ENCODE measurements around the gene UGT1A6.

The UGT1A6 gene

DNA sequence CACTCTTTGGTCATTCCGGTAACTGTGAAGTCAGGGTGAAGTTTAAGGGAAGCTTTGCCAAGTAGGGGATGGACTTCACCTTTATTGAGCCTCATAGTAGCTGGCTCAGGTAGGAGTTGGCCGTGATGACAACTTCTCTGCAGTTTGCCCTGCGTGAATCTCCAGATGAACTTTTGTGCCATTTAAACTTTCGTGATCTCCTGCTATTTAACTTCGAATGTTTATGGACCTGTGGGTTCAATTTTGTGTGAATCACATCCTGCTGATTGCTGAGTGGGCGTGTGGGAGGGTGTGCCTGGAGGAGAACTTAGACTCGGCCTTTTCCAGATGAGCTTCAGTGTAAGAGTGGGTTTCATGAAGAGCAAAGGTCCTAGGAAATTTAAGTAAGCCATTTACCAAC lies 71.6 kb downstream of the UGT1A6 start:
- DNase-seq: no peak

DNA sequence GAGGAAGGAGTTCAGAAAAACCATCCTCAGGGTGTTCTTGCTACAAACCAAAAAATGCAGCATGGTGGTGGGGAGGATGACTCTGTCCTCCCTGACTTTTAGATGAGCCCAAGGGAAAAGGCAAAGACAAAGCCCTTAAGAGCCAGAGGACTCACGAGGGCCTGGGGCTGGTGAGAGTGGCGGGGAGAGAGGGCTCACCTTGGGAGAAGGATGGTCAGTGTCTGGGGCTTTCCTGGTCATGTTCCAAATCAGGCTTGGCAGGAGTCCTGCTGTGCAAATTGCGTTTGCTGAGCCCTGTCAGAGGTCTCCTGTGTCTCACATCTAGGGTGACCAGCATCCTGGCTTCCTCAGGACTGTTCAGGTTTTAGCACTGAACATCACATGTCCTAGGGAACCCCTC lies 72.1 kb downstream of the UGT1A6 start:
- DNase-seq: no peak

DNA sequence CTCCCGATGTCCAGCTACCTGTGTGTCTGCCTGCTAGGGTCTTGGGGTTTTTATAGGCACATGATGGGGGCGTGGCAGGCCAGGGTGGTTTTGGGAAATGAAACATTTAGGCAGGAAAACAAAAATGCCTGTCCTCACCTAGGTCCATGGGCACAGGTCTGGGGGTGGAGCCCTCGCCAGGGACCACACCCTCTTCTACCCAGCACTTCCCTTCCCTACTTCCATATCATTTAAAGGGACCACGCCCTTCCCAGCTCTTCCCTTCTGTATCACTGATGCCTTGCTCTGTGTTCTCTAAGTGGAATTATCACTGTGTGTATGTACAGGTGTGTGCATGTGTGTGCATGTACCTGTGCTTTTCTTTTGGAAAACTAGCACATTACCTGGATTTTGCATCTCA lies 73.7 kb downstream of the UGT1A6 start:
- DNase-seq: no peak

DNA sequence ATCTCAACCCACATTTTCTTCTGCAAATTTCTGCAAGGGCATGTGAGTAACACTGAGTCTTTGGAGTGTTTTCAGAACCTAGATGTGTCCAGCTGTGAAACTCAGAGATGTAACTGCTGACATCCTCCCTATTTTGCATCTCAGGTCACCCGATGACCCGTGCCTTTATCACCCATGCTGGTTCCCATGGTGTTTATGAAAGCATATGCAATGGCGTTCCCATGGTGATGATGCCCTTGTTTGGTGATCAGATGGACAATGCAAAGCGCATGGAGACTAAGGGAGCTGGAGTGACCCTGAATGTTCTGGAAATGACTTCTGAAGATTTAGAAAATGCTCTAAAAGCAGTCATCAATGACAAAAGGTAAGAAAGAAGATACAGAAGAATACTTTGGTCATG lies 75.4 kb downstream of the UGT1A6 start:
- no peak for DNase-seq

DNA sequence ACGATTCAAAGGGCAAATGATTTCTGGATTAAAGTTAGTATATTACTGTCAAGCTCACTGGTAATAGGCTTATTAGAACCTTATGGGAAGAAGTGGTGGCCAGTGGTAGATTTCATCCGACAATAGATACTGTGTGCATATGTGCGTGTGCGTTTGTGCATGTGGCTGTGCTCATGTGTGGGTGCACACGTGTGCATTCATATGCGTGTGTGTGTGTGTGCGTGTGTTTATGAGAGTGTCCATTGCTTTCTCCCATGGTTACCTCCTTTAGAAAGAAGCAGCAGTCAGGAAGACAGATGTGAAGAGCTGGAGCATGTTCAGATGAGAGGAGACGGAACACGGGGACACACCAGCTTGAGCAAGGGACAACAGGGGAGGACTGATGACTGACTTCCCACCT lies 76.6 kb downstream of the UGT1A6 start:
- no peak for DNase-seq

DNA sequence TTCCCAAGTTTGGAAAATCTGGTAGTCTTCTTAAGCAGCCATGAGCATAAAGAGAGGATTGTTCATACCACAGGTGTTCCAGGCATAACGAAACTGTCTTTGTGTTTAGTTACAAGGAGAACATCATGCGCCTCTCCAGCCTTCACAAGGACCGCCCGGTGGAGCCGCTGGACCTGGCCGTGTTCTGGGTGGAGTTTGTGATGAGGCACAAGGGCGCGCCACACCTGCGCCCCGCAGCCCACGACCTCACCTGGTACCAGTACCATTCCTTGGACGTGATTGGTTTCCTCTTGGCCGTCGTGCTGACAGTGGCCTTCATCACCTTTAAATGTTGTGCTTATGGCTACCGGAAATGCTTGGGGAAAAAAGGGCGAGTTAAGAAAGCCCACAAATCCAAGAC lies 79.5 kb downstream of the UGT1A6 start:
- DNase-seq: no peak

DNA sequence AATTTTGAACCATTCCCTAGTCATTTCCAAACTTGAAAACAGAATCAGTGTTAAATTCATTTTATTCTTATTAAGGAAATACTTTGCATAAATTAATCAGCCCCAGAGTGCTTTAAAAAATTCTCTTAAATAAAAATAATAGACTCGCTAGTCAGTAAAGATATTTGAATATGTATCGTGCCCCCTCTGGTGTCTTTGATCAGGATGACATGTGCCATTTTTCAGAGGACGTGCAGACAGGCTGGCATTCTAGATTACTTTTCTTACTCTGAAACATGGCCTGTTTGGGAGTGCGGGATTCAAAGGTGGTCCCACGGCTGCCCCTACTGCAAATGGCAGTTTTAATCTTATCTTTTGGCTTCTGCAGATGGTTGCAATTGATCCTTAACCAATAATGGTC lies 79.9 kb downstream of the UGT1A6 start:
- DNase-seq: no peak

DNA sequence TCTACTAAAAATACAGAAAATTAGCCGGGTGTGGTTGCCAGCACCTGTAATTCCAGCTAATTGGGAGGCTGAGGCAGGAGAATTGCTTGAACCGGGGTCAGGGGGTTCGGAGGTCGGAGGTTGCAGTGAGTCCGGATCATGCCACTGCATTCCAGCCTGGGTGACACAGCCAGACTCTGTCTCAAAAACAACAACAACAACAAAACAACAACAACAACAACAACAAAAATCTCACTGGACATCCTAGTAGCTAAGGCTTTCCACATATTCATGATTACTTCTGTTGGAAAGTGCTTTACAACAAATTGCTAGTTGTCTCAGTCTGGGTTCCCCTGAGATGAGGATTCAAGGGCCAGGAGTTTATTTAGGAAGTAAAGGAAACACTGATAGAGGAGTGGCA lies 81.2 kb downstream of the UGT1A6 start:
- DNase-seq: no peak

DNA sequence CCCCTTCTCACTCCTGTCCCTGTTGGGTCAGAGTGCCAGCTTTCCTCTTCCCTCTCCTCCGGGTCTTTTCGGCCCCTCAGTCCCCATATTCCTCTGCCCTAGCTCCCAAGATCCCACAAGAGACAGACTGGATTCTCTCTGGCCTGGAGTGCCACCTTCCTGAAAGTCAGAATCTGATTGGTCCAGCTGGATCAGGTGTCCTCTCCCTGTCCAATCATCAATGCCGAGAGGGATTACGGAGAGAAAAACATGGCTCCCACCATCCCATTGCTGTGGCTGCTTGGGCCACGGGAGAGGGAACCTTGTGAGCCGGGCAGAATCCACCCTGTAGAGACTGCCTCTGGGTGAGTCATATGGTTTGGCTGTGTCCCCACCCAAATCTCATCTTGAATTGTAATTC lies 82.7 kb downstream of the UGT1A6 start:
- DNase-seq: no peak

DNA sequence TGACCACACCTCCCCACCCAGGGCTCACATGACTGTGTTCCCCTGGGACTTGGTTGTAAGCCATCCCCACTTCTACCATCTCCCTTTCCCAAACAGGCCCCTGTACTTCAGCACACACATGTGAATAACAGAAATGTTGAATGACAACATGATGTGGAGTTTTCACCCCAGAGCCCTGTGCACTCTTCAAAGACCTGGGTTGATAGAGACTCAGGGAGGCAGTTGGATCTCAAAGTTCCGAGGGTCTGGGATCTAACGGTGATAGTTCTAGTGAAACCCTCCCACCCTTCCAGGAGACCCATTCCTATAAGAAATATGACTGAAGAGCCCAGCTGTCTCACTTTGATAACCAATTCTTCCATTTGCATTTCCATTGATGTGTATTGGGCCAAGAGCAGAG lies 85.3 kb downstream of the UGT1A6 start, which contains the start of gene MROH2A:
Gene MROH2A (plus strand): TSS at position 301 of the 400 bp plus-strand sequence. CDS start 1,029 bp downstream, outside the sequence.
- DNase-seq: no peak

DNA sequence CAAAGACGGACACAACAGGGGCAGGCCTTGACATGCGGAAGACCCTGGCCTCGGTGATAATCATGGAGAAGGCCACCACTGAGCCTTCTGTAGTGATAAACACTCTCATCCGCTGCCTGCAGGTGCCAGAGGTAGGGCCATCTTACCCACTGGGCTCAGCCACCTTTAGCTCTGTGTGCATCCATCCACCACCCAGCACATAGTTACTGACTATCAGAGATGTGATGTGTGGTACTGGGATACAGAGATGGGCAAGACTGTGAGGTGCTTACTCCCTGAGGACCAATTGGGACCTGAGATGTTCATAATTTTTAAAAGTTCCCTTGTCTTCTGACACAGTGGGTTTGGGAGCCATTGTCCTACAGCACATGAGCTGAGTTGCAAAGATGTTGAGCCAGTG lies 87.0 kb downstream of the UGT1A6 start:
- DNase-seq: no peak

DNA sequence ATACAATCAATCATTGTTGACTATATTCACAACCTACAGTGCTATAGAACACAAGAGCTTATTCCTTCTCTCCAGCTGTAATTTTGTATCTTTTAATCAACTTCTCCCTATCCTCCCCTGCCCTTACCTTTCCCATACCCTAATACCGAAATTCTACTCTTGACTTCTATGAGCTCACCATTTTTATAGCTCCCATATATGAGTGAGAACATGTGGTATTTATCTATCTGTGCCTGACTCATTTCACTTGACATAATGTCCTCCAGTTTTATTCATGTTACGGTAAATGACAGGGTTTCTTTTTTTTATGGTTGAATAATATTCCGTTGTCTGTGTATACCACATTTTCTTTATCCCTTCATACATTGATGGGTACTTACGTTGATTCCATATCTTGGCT lies 88.1 kb downstream of the UGT1A6 start:
- DNase-seq: no peak

DNA sequence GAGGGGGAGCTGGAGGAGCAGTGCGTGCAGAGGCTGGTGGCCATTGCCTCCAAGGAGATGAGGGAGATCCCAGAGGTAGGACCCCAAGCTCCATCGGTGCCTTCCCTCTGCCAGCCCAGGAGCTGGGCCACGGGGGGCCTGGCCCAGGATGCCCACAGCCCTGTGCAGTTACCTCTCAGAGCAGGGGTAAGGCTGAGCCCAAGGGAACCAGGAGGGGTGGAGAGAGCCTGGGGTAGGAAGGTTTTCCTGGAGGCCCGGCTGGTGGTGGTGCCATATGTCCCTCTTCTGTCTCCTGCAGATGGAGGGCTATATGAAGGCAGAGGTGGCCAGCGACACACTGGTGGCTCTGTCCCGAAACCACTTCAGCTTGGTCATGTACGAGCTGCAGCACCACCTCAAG lies 96.9 kb downstream of the UGT1A6 start:
- no peak for DNase-seq

DNA sequence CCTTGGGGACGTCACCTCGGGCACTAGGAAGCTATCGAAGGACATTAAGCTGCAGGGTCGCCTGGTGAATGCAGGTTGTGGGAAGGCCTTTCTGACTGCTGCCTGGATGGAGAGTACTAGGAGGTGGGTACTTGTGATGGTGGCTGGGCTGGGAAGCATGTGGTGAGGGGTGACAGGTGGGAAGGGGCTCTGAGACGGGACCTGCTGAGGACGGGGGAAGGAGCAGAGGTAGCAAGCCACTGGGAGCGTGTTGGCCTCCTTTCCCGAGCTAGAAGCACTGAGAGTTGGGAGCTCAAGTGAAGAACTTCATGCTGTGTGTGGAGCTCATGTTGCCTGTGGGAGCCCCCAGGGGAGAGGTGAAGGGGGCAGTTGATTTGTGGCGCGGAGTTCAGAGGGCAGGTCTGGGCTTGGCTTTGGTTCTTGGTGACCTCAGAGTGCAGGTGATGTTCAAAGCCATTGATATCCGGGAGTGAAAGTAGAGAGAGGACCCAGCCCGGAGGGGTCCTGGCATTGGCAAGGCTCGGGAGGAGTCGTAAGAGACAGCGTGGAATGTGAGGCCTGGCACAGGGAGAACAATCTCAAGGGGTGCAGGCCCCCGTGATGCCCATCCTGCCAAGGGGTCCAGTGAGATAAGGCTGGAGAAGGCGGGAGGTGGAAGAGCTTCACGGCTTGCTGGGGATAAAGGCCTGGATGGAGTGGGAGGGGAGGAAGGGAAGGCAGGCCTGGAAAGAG lies 98.6 kb downstream of the UGT1A6 start:
- no peak for DNase-seq

DNA sequence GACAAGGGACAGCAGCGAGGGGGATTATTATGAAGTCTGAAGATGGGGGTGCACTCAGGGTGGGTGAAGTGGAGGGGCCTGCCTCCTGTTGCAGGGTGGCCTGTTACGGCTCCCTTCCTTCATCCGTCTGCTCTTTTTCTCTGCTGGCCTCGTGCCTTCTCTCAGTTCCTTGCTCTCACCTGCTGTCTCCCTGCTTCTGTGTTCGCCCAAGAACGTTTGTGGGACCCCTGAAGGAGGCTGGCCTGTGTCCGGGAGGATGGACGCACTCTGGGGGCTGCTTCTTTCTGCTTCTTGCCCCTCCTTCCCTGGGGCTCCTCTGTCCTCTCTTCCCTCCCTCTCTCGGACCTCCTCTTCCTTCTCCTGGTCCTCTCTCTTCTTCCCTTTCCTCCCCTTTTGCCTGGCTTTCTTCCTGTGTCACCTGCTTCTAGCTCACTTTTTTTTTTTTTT lies 99.2 kb downstream of the UGT1A6 start:
- DNase-seq: no peak

DNA sequence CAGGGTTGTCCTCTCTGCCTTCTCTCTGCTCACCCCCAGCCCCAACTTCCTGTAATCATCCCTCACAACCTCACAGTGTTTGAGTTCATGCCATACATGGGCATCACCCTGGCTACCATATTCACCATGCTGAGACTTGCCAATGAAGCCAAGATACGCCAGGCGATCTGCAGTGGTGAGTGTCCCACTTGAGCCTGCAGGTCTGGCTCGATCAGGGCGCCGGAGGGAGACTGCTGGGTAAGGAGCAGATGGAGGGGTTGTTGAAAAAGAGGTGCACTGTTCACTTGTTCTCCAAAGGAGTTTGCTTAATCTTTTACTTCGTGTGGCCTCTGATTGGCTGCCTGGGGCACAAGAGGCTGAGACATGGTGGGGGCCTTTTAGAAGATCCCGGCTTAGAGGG lies 100.0 kb downstream of the UGT1A6 start:
- no peak for DNase-seq

DNA sequence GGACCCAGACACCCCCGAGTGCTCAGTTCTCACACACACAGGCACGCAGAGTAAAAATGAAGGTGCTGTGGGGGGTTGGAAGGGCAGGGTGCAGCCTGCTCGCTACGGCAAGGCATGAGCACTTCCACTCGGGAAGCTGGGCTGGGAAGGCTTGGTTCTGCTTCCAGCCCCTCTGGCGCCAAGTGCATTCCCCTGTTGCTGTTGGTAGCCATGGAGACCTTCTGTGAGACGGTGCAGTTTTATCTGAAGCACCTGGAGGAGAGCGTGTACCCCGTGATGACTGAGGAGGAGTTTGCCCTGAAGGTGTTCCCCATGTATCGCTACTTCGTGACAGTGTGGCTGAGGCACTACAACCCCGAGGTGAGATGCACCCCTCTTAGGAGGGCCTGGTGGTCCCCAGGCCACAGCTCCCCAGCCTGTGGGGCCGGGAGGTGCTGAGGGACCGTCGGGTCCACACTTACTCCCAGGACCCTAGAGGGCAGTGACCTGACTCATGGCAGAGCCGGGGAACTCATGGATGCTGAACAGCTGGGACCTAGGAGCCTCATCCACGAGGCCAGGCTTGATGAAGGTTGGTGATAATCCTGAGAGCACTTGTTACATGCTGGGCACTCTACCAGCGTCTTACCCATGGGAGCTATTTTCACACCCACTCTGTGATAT lies 100.9 kb downstream of the UGT1A6 start:
- no peak for DNase-seq

DNA sequence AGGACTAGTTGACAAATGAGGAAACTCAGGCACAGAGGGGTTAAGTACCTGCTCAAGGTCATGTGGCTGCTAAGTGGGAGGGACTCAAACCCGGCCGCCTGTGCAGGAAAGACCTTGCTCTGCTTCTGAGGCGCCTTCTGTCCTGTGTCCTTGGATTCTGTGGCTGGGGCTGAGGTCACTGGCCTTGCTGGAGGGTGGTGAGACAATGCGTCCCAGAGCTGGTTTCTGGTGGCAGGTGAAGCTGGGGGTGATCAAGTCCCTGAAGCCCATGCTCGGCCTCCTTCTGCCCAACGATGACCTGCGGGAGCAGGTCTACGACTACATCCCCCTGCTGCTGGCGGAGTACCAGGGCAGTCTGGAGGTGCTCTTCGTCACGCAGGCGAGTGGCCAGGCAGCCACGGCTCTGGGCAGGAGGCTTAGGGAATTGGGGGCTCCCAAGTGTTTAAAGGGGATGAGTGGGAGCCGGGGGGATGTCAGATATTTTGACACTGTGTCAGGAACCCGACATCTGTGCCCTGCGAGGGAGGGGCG lies 101.5 kb downstream of the UGT1A6 start:
- no peak for DNase-seq

DNA sequence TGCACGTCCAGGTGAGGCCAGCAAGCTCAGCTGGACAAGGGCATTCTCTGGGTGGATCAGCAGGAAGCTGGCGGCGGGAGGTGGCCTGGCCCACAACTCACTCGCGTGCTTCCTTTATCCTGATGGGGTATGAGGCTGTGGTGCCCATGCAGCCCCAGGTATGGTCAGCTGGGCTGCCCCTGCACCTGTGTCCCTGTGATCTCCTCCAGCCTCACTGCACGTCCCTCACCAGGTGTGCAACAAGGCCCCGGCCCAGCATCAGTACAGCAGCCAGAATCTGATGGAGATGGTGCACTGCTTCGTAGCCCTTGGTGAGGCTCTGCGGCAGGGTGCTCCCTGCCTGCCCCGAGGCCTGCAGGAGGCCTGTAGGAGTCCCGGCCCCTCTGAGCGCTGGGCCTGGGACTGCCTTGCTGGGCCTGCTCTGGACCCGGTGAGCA lies 103.1 kb downstream of the UGT1A6 start:
- no peak for DNase-seq

DNA sequence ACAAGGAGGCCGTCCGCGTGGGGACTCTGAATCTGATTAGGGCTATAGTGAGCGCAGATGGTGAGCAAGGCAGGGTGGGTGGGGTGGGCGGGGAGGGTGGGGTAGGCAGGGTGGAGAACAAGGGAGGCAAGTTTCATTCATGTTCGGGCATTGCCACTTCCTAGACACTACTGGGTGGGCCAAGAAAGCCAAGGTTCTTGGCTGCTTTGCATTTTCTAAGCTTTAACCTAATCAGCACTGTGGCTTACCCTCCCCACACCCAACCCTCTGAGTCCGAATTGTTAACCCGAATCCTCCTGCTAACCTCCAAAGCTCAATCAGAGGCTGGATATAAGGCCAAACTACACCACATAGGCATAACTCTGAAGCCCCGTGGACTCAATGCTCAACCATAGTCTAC lies 103.6 kb downstream of the UGT1A6 start:
- DNase-seq: peak in 1 of 58 donors; percentile 8

DNA sequence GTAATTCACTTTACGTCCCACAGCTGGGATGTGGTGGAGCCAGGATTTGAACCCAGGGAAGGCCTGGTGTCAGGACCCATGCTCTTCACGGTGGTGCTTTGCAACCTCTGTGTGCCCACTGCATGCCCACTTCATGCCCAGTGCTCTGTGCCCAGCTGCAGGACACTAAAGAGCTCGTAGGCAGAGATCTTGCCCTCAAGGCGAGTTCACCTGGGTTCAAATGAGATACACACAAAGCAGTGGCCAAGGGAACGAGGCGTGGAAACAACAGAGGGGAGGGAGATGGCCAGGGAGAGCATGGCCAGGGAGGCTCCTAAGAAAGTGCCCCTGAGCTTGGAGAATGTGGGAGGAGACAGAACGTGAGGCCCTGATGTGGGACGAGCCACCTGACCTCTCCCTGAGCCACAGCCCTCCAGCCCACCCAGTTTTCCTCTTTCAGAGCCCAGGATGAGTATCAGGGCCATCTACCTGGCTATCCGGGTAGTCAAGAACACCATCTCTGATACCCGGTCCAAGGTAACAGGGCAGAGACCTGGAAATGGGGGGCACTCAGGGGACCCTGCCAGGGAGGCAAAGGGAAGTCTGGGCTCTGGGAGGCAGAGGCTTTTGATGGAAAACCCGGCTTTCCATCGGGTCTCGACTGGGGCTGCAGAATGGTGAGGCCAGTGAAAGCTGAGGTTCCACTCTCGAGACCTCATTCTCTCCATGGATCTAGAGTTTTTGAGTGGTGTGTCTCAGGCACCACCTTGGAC lies 105.8 kb downstream of the UGT1A6 start:
- DNase-seq: no peak

DNA sequence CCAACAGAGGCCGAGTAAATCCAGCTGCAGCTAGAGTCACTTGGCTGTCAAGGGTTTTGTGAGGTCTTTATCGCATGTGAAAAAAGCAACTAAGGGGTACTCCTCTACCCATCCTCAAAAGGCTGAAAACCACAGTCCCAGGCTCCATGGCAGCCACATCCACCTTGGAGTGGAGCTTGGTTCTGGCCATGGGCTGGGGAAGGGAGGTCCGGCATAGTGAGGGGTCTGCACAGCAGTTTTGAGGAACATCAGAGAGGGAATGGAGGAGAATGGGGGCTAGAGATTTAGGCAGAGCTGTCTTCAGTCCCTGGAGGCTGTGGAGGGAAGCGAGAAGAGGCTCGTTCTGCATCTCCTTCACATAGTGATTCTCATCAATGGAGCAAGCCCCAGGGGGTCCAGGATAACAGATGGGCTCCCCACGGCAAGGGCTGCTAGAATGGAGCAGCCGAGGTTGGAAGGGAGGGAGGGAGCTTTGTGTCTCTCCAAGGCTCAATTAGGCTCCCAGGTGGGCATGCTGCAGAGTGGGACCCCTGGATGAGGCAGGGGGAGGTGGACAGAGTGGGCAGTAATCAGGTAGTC lies 106.5 kb downstream of the UGT1A6 start:
- DNase-seq: no peak

Measured in anterior cingulate cortex (tissue), 58 donors.